ENCODE data around the gene SNAPC1. TPM values are rescaled to one million over a fixed set of nuclear protein-coding genes. Genes with fewer than 3 reads are reported as not detected.

The SNAPC1 gene
- total and polyA plus RNA-seq, 9 of the 15 experiments (the other 6 are each of a cell fraction or from before 2014, with no cell fraction given) = 3.7 to 9.0 (median 7.9) TPM

DNA sequence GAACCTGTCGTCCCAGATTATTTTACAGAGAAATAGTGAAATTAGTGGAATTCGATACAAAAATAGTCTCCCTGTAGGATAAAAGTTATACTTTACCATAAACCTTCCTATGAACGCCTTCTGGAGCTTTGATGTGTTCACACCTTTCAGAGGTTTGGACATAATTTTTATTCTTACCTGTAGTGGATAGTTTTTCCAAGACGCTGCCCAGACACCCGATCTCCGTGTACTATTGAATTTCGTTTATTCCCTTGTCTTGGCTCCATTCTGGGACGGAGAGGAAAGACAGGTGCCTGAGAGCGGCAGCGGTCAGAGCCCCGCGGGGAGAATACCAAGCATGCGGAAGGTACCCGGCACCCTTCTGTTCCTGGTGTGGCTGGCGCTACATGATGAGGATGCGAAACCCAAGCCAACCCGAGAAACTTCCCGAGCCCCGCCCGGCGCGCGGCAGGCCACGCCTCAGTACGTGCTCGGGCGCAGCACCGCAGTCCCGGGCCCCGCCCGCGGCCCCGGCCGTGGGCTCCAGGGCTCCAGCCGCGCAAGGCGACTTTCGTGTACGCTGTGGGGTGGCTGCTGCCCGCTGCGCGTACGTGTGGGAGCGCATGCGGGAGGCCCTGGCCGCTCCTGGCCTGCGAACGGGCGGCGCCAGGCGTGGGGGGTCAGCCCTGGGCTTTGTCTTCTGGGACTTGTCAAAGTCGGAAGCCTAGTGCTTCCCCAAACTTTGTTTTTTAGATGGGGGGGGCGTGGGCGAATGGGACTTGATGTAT lies 11.3 kb upstream of the SNAPC1 start (continued):
- TF ChIP-seq, protein P1, sequence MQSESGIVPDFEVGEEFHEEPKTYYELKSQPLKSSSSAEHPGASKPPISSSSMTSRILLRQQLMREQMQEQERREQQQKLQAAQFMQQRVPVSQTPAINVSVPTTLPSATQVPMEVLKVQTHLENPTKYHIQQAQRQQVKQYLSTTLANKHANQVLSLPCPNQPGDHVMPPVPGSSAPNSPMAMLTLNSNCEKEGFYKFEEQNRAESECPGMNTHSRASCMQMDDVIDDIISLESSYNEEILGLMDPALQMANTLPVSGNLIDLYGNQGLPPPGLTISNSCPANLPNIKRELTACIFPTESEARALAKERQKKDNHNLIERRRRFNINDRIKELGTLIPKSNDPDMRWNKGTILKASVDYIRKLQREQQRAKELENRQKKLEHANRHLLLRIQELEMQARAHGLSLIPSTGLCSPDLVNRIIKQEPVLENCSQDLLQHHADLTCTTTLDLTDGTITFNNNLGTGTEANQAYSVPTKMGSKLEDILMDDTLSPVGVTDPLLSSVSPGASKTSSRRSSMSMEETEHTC (IDR thresholded peaks at IDR 0.05) = no peak
- no peak for TF ChIP-seq SRSF7 (optimal IDR thresholded peaks at IDR 0.05; ENCODE audit: low read depth, low read length)
- TF ChIP-seq ZNF174 (CRISPR knock-in tag; IDR thresholded peaks at IDR 0.05) = no peak
- no peak for TF ChIP-seq ZNF232 (CRISPR knock-in tag; IDR thresholded peaks at IDR 0.05)
- TF ChIP-seq XRCC5 (IDR thresholded peaks at IDR 0.05; ENCODE audit: low read depth, low read length) = no peak
- TF ChIP-seq, protein P2, sequence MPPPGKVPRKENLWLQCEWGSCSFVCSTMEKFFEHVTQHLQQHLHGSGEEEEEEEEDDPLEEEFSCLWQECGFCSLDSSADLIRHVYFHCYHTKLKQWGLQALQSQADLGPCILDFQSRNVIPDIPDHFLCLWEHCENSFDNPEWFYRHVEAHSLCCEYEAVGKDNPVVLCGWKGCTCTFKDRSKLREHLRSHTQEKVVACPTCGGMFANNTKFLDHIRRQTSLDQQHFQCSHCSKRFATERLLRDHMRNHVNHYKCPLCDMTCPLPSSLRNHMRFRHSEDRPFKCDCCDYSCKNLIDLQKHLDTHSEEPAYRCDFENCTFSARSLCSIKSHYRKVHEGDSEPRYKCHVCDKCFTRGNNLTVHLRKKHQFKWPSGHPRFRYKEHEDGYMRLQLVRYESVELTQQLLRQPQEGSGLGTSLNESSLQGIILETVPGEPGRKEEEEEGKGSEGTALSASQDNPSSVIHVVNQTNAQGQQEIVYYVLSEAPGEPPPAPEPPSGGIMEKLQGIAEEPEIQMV (tag; conservative IDR thresholded peaks at IDR 0.05; ENCODE audit: low read depth) = no peak
- no peak for TF ChIP-seq TRIM24 (IDR thresholded peaks at IDR 0.05)
- TF ChIP-seq KLF10 (CRISPR knock-in tag; IDR thresholded peaks at IDR 0.05) = no peak
- no peak for TF ChIP-seq SREBF2 (CRISPR knock-in tag; IDR thresholded peaks at IDR 0.05)
- TF ChIP-seq, protein P3, sequence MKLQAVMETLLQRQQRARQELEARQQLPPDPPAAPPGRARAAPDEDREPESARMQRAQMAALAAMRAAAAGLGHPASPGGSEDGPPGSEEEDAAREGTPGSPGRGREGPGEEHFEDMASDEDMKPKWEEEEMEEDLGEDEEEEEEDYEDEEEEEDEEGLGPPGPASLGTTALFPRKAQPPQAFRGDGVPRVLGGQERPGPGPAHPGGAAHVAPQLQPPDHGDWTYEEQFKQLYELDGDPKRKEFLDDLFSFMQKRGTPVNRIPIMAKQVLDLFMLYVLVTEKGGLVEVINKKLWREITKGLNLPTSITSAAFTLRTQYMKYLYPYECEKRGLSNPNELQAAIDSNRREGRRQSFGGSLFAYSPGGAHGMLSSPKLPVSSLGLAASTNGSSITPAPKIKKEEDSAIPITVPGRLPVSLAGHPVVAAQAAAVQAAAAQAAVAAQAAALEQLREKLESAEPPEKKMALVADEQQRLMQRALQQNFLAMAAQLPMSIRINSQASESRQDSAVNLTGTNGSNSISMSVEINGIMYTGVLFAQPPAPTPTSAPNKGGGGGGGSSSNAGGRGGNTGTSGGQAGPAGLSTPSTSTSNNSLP (IDR thresholded peaks at IDR 0.05; ENCODE audit: borderline replicate concordance, low read depth, low read length) = no peak
- TF ChIP-seq NCOA4 (IDR thresholded peaks at IDR 0.05; ENCODE audit: partially characterized antibody) = no peak
- no peak for TF ChIP-seq KDM4B (IDR thresholded peaks at IDR 0.05; ENCODE audit: borderline replicate concordance in 2 of 2, low read depth in 1 of 2)
- TF ChIP-seq HDAC2 (IDR thresholded peaks at IDR 0.05) = no peak
- TF ChIP-seq, protein P4, sequence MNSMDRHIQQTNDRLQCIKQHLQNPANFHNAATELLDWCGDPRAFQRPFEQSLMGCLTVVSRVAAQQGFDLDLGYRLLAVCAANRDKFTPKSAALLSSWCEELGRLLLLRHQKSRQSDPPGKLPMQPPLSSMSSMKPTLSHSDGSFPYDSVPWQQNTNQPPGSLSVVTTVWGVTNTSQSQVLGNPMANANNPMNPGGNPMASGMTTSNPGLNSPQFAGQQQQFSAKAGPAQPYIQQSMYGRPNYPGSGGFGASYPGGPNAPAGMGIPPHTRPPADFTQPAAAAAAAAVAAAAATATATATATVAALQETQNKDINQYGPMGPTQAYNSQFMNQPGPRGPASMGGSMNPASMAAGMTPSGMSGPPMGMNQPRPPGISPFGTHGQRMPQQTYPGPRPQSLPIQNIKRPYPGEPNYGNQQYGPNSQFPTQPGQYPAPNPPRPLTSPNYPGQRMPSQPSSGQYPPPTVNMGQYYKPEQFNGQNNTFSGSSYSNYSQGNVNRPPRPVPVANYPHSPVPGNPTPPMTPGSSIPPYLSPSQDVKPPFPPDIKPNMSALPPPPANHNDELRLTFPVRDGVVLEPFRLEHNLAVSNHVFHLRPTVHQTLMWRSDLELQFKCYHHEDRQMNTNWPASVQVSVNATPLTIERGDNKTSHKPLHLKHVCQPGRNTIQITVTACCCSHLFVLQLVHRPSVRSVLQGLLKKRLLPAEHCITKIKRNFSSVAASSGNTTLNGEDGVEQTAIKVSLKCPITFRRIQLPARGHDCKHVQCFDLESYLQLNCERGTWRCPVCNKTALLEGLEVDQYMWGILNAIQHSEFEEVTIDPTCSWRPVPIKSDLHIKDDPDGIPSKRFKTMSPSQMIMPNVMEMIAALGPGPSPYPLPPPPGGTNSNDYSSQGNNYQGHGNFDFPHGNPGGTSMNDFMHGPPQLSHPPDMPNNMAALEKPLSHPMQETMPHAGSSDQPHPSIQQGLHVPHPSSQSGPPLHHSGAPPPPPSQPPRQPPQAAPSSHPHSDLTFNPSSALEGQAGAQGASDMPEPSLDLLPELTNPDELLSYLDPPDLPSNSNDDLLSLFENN (IDR thresholded peaks at IDR 0.05; ENCODE audit: low read depth in 2 of 2, low read length in 2 of 2) = no peak
- no peak for TF ChIP-seq ZNF77 (CRISPR knock-in tag; IDR thresholded peaks at IDR 0.05)
- TF ChIP-seq, protein P5, sequence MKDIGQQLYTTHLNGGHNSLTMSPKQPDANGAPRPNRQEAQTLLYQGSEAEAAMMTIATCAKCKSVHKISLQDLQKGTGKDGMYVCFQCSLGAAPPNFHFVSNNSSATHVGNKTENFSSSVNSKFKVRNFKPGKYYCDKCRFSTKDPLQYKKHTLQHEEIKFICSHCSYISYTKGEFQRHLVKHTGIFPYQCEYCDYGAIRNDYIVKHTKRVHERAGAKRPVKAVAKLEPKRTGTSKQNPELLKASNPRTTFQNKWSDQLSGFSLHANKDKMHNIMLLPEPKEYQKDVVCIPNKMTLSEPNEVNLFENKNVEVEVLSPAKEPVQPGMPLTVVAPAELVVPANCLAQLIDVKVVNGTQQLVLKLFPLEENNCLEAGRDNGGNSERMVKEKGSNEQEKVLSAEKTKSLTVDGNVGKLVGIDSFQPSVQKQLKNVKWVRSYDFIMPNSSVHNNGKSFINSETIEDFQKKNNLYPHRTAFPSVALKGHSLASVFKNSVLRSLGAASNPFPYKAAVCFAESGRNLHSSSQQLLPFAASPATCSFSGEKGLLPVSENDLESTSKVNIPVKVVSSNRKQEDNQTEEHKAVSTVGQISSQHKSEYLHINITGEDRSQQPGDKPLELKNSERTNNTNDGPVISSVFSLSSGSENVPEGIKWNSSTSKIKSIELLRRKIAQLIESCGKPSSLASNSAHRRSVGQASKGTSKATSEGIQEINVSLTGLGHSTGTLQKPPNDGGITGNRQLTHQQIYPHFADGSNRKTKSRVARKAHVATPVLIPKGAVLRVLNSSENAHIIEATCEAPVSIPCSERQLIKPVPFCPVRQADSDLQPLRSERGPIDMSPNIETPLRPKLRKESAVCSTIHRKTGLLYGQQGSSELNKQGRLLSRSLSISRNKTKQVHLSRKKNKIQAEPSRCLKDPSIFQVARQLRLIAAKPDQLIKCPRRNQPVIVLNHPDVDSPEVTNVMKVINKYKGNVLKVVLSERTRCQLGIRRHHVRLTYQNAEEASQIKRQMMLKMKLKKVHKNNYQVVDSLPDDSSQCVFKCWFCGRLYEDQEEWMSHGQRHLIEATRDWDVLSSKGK (CRISPR knock-in tag; IDR thresholded peaks at IDR 0.05) = no peak

Measured in K562 (cell line).